COR-L47 (cell line): ENCODE data around the gene WDR93.
"Not testable (repeated sequence)": the region's sequence is repeated elsewhere in the genome, so short reads cannot be mapped to it uniquely, and the experiment has no call there.

Source experiments
- DNase-seq: peaks from one replicate; lab custom pipeline; 2025; lab: John Stamatoyannopoulos, UW

The WDR93 gene

GRCh38 chr15:89685995-89686394 lies 4.6 kb upstream of the WDR93 start:
- DNase-seq = no peak

GRCh38 chr15:89686522-89686921 lies 4.1 kb upstream of the WDR93 start:
- no peak for DNase-seq

- not testable (repeated sequence) for DNase-seq
Measured at GRCh38 chr15:89689930-89690275, 708 bp upstream of the WDR93 start.

- no peak for DNase-seq
Measured at GRCh38 chr15:89693091-89693490, 2.5 kb downstream of the WDR93 start.

GRCh38 chr15:89693696-89694095 lies 3.1 kb downstream of the WDR93 start:
- no peak for DNase-seq

GRCh38 chr15:89695198-89695597 lies 4.6 kb downstream of the WDR93 start:
- no peak for DNase-seq

GRCh38 chr15:89704411-89704810 lies 13.8 kb downstream of the WDR93 start:
- DNase-seq = no peak

GRCh38 chr15:89707577-89707976 lies 17.0 kb downstream of the WDR93 start:
- no peak for DNase-seq

- DNase-seq = no peak
Measured at GRCh38 chr15:89714775-89715174, 24.2 kb downstream of the WDR93 start.

- DNase-seq = no peak
Measured at GRCh38 chr15:89723031-89723430, 32.4 kb downstream of the WDR93 start.

- DNase-seq = no peak
Measured at GRCh38 chr15:89724621-89725020, 34.0 kb downstream of the WDR93 start.

- no peak for DNase-seq
Measured at GRCh38 chr15:89725064-89725463, 34.5 kb downstream of the WDR93 start.

GRCh38 chr15:89728254-89728653 lies 37.6 kb downstream of the WDR93 start:
- no peak for DNase-seq

- DNase-seq = no peak
Measured at GRCh38 chr15:89731275-89731674, 40.7 kb downstream of the WDR93 start.

- no peak for DNase-seq
Measured at GRCh38 chr15:89732451-89733172, 42.0 kb downstream of the WDR93 start.

- no peak for DNase-seq
Measured at GRCh38 chr15:89735773-89736172, 45.2 kb downstream of the WDR93 start.

GRCh38 chr15:89740137-89740536 lies 49.5 kb downstream of the WDR93 start:
- peak; percentile 58 for DNase-seq

- no peak for DNase-seq
Measured at GRCh38 chr15:89743011-89743410, 52.4 kb downstream of the WDR93 start.

- no peak for DNase-seq
Measured at GRCh38 chr15:89743594-89743993, 53.0 kb downstream of the WDR93 start.

- DNase-seq = no peak
Measured at GRCh38 chr15:89745131-89745530, 54.5 kb downstream of the WDR93 start.

GRCh38 chr15:89745768-89746167 lies 55.2 kb downstream of the WDR93 start:
- no peak for DNase-seq

- no peak for DNase-seq
Measured at GRCh38 chr15:89746386-89746780, 55.8 kb downstream of the WDR93 start.

- no peak for DNase-seq
Measured at GRCh38 chr15:89747708-89748682, 57.4 kb downstream of the WDR93 start.
